NCI-H2171 treated with DMSO at 0.1 percent for 48 hours (cell line): ENCODE data around the gene TPH1.
A peak's percentile ranks its signal among the peaks of the same experiment; 100 is the strongest.

Experiments used
- DNase-seq: peaks from one replicate; lab custom pipeline; 2025; lab: John Stamatoyannopoulos, UW

The TPH1 gene

GRCh38 chr11:18046116-18046777 lies at the start of gene TPH1:
TSS of gene TPH1 (minus strand) at chr11:18046269. CDS start at chr11:18040762, 5,507 bp downstream.
- no peak for DNase-seq

- DNase-seq = no peak
These were observed 47.9 kb upstream of the TPH1 start for GRCh38 chr11:18093959-18094358.

- DNase-seq = no peak
These were observed 45.7 kb upstream of the TPH1 start for GRCh38 chr11:18091731-18092130.

GRCh38 chr11:18088966-18089365 lies 42.9 kb upstream of the TPH1 start:
- DNase-seq = no peak

- no peak for DNase-seq
These were observed 42.3 kb upstream of the TPH1 start for GRCh38 chr11:18088366-18088765.

- peak; percentile 0 for DNase-seq
These were observed 35.5 kb upstream of the TPH1 start for GRCh38 chr11:18081551-18081950.

GRCh38 chr11:18080451-18080850 lies 34.4 kb upstream of the TPH1 start:
- no peak for DNase-seq

- no peak for DNase-seq
These were observed 32.8 kb upstream of the TPH1 start for GRCh38 chr11:18078909-18079308.

- no peak for DNase-seq
These were observed 29.4 kb upstream of the TPH1 start for GRCh38 chr11:18075444-18075843.

GRCh38 chr11:18071098-18071705 lies 25.1 kb upstream of the TPH1 start:
- DNase-seq = no peak

GRCh38 chr11:18067372-18067771 lies 21.3 kb upstream of the TPH1 start:
- no peak for DNase-seq

GRCh38 chr11:18066626-18067025 lies 20.6 kb upstream of the TPH1 start:
- no peak for DNase-seq

- no peak for DNase-seq
These were observed 19.5 kb upstream of the TPH1 start for GRCh38 chr11:18065572-18065971.

GRCh38 chr11:18064450-18065054 lies 18.5 kb upstream of the TPH1 start:
- no peak for DNase-seq

GRCh38 chr11:18063862-18064434 lies 17.9 kb upstream of the TPH1 start:
- DNase-seq = no peak

- no peak for DNase-seq
These were observed 17.1 kb upstream of the TPH1 start for GRCh38 chr11:18063125-18063524.

- no peak for DNase-seq
These were observed 15.3 kb upstream of the TPH1 start for GRCh38 chr11:18061351-18061750.

- no peak for DNase-seq
These were observed 10.6 kb upstream of the TPH1 start for GRCh38 chr11:18056561-18057181.

- no peak for DNase-seq
These were observed 8.5 kb upstream of the TPH1 start for GRCh38 chr11:18054511-18055103.

GRCh38 chr11:18050848-18051247 lies 4.8 kb upstream of the TPH1 start:
- no peak for DNase-seq

GRCh38 chr11:18036456-18036855 lies 9.6 kb downstream of the TPH1 start:
- no peak for DNase-seq

GRCh38 chr11:18027475-18027874 lies 18.6 kb downstream of the TPH1 start:
- no peak for DNase-seq
